DMS 273 (cell line): ENCODE measurements around the gene STON2.
"Not testable (repeated sequence)": the region's sequence is repeated elsewhere in the genome, so short reads cannot be mapped to it uniquely, and the experiment has no call there.

Source experiments
- DNase-seq: peaks from one replicate; lab custom pipeline; 2025; ENCODE audit not compliant: unreplicated experiment; lab: John Stamatoyannopoulos, UW

STON2 gene

GRCh38 chr14:81223788-81224187 lies 176.3 kb downstream of the STON2 start:
- not testable (repeated sequence) for DNase-seq

- DNase-seq = peak; percentile 9
Observed at GRCh38 chr14:81222691-81223090, 177.4 kb downstream of the STON2 start.

- no peak for DNase-seq
Observed at GRCh38 chr14:81222126-81222525, 178.0 kb downstream of the STON2 start.

- peak; percentile 47 for DNase-seq
Observed at GRCh38 chr14:81221579-81222102, 178.5 kb downstream of the STON2 start.

GRCh38 chr14:81220830-81221578 lies 179.1 kb downstream of the STON2 start, which contains the start of gene GTF2A1:
Gene GTF2A1, minus strand, starts transcription at chr14:81220959. Its CDS starts 441 bp downstream, at chr14:81220518.
- peak; percentile 99 for DNase-seq

- DNase-seq = no peak
Observed at GRCh38 chr14:81220580-81220829, 179.6 kb downstream of the STON2 start.

- DNase-seq = peak; percentile 73
Observed at GRCh38 chr14:81219759-81220579, 180.2 kb downstream of the STON2 start.

GRCh38 chr14:81219210-81219758 lies 180.8 kb downstream of the STON2 start:
- peak; percentile 99 for DNase-seq

GRCh38 chr14:81211844-81212243 lies 188.3 kb downstream of the STON2 start:
- DNase-seq = peak; percentile 68
